Measurements from ENCODE around the gene RTP5. TPM values are rescaled to one million over a fixed set of nuclear protein-coding genes. Genes with fewer than 3 reads are reported as not detected.
"Not testable (repeated sequence)": the region's sequence is repeated elsewhere in the genome, so short reads cannot be mapped to it uniquely, and the experiment has no call there.

RTP5 gene
- total and polyA plus RNA-seq, 2 donors (not counting 1 experiment from before 2014, with no cell fraction given) = not detected

DNA sequence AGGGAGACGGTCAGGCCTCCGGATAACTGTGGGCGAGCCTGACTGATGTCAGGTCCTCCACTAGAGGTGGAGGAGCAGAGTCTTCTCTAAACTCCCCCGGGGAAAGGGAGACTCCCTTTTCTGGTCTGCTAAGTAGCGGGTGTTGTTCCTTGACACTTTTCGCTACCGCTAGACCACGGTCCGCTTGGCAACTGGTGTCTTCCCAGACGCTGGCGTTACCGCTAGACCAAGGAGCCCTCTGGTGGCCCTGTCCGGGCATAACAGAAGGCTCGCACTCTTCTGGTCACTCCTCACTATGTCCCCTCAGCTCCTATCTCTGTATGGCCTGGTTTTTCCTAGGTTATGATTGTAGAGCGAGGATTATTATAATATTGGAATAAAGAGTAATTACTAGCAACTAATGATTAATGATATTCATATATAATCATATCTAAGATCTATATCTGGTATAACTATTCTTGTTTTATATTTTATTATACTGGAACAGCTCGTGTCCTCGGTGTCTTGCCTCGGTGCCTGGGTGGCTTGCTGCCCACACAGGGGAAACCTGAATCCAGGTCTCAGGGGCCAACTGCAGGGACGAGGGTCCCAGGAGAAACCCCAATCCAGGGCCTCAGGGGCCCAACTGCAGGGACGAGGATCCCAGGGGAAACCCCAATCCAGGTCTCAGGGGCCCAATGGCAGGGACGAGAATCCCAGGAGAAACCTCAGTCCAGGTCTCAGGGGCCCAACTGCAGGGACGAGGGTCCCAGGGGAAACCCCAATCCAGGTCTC is 6.4 kb downstream of the RTP5 start:
- ATAC-seq (ENCODE audit: low read depth); H3K27me3 Mint-ChIP-seq; H3K9ac ChIP-seq (ENCODE audit: low read length); CTCF ChIA-PET; H3K4me3 ChIP-seq (ENCODE audit: control extremely low read depth in 1 of 5, extremely low read depth in 1 of 5, insufficient read depth in 1 of 5, low read depth in 2 of 5, low read length in 4 of 5); H3K4me3 Mint-ChIP-seq; H3K9me3 Mint-ChIP-seq (ENCODE audit: insufficient read depth); H3K4me2 ChIP-seq (replicated peaks; ENCODE audit: low read depth, low read length, poor library complexity, severe bottlenecking); DNase-seq; H3K79me2 ChIP-seq (ENCODE audit: control insufficient read depth, insufficient read depth, low read length); H3K27ac Mint-ChIP-seq; H3K27me3 ChIP-seq (replicated peaks in 1 of 4; ENCODE audit: control extremely low read depth in 1 of 4, control insufficient read depth in 3 of 4, insufficient read depth in 4 of 4, low read length in 3 of 4); H4K20me1 ChIP-seq (ENCODE audit: control insufficient read depth, insufficient read depth, low read length, poor library complexity, severe bottlenecking); H3K36me3 ChIP-seq (replicated peaks in 1 of 2; ENCODE audit: control extremely low read depth in 1 of 2, control insufficient read depth in 1 of 2, extremely low read depth in 1 of 2, insufficient read depth in 2 of 2, low read length in 1 of 2); H2AFZ ChIP-seq (ENCODE audit: insufficient read depth, low read depth, low read length, poor library complexity, severe bottlenecking); H3K27ac ChIP-seq (ENCODE audit: low read length in 2 of 2): not testable (repeated sequence)
- TF ChIP-seq, protein P1, sequence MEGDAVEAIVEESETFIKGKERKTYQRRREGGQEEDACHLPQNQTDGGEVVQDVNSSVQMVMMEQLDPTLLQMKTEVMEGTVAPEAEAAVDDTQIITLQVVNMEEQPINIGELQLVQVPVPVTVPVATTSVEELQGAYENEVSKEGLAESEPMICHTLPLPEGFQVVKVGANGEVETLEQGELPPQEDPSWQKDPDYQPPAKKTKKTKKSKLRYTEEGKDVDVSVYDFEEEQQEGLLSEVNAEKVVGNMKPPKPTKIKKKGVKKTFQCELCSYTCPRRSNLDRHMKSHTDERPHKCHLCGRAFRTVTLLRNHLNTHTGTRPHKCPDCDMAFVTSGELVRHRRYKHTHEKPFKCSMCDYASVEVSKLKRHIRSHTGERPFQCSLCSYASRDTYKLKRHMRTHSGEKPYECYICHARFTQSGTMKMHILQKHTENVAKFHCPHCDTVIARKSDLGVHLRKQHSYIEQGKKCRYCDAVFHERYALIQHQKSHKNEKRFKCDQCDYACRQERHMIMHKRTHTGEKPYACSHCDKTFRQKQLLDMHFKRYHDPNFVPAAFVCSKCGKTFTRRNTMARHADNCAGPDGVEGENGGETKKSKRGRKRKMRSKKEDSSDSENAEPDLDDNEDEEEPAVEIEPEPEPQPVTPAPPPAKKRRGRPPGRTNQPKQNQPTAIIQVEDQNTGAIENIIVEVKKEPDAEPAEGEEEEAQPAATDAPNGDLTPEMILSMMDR (IDR thresholded peaks at IDR 0.05) = peak; percentile 16
- 74% methylated on average over 8 of the region's 22 CpGs for WGBS (ENCODE audit: insufficient coverage)
- peaks cover 15% of the 10 kb centered on the region for H3K4me1 Mint-ChIP-seq
- Histone ChIP-seq H3K4me1 (ENCODE audit: control insufficient read depth in 2 of 2, insufficient read depth in 2 of 2, low read length in 2 of 2) (peaks cover 14 to 29% of the 10 kb centered on the region in 2 donors), H3K9me3 (ENCODE audit: control extremely low read depth in 1 of 3, control insufficient read depth in 2 of 3, insufficient read depth in 1 of 3, low read length in 2 of 3) (peaks cover 0 to 12% (median 0%) of the 10 kb centered on the region in 3 donors)
- intact Hi-C loops (cut with micrococcal nuclease) = loop anchor here (2.0 kb wide), 1 partner anchor 1025 kb away; no protein-coding TSS in a partner anchor
- POLR2A ChIA-PET = interaction anchor here (0.8 kb wide), 1 partner anchor 1047 kb away, joined by 3 read pairs; no protein-coding TSS in a partner anchor

DNA sequence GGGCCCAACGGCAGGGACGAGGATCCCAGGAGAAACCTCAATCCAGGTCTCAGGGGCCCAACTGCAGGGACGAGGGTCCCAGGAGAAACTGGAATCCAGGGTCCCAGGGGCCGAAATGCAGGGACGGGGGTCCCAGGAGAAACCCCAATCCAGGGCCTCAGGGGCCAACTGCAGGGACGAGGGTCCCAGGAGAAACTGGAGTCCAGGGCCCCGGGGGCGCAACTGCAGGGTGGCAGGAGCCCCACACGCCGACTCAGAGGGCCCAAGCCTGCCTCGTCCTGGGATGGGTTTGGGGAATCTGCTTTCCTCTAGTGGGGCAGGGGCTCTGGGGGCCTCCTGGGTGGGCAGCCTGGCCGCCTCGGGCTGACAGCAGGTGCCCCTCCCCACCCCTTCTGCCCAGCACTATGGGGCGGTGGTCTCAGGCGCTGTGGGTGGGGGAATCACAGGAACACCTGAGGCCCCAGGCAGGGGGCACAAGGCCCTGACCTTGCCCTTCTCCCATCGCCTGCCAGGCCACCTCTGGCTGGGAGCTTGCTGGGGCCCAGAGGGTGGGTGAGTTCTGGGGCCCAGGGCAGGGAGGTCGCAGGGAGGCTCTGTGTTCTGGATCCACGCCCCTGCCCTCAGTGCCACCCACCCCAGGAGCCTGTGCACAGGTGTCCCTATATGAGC is 7.1 kb downstream of the RTP5 start:
- no peaks in the 10 kb centered on the region for H3K27me3 Mint-ChIP-seq
- ChIA-PET POLR2A (interaction anchor here (0.8 kb wide), 1 partner anchor 1048 kb away, joined by 3 read pairs; no protein-coding TSS in a partner anchor), CTCF (interaction anchor here (1.7 kb wide), 1 partner anchor 17 kb away, joined by 5 read pairs; no protein-coding TSS in a partner anchor)
- DNase-seq = no peak
- H3K9me3 ChIP-seq (ENCODE audit: control extremely low read depth in 1 of 3, control insufficient read depth in 2 of 3, insufficient read depth in 1 of 3, low read length in 2 of 3) = peaks cover 0 to 12% (median 0%) of the 10 kb centered on the region in 3 donors
- H3K4me3 ChIP-seq (ENCODE audit: control extremely low read depth in 1 of 5, extremely low read depth in 1 of 5, insufficient read depth in 1 of 5, low read depth in 2 of 5, low read length in 4 of 5) = no peak overlapping the region
- peaks cover 11 to 24% of the 10 kb centered on the region in 2 donors for H3K4me1 ChIP-seq (ENCODE audit: control insufficient read depth in 2 of 2, insufficient read depth in 2 of 2, low read length in 2 of 2)
- intact Hi-C loops (cut with micrococcal nuclease) = loop anchor here (2.0 kb wide), 1 partner anchor 1026 kb away; no protein-coding TSS in a partner anchor
- H3K9me3 Mint-ChIP-seq (ENCODE audit: insufficient read depth) = no peaks in the 10 kb centered on the region
- no peak overlapping the region for H3K27ac ChIP-seq (ENCODE audit: low read length in 2 of 2)
- no peak for ATAC-seq (ENCODE audit: low read depth)
- no peak overlapping the region for H3K9ac ChIP-seq (ENCODE audit: low read length)
- H2AFZ ChIP-seq (ENCODE audit: insufficient read depth, low read depth, low read length, poor library complexity, severe bottlenecking) = no peak overlapping the region
- TF ChIP-seq, protein P1 (IDR thresholded peaks at IDR 0.05) = no peak
- TF ChIP-seq EZH2 (IDR thresholded peaks at IDR 0.05; ENCODE audit: borderline replicate concordance, insufficient read depth, low read depth, low read length, poor library complexity, severe bottlenecking) = no peak
- H3K27ac Mint-ChIP-seq = no peak overlapping the region
- H4K20me1 ChIP-seq (ENCODE audit: control insufficient read depth, insufficient read depth, low read length, poor library complexity, severe bottlenecking) = no peaks in the 10 kb centered on the region
- H3K4me3 Mint-ChIP-seq = no peak overlapping the region
- peaks cover 0 to 4% (median 0%) of the 10 kb centered on the region in 4 experiments for H3K27me3 ChIP-seq (replicated peaks in 1 of 4; ENCODE audit: control extremely low read depth in 1 of 4, control insufficient read depth in 3 of 4, insufficient read depth in 4 of 4, low read length in 3 of 4)
- H3K36me3 ChIP-seq (replicated peaks in 1 of 2; ENCODE audit: control extremely low read depth in 1 of 2, control insufficient read depth in 1 of 2, extremely low read depth in 1 of 2, insufficient read depth in 2 of 2, low read length in 1 of 2) = no peaks in the 10 kb centered on the region
- H3K4me2 ChIP-seq (replicated peaks; ENCODE audit: low read depth, low read length, poor library complexity, severe bottlenecking) = no peak overlapping the region
- no peaks in the 10 kb centered on the region for H3K79me2 ChIP-seq (ENCODE audit: control insufficient read depth, insufficient read depth, low read length)
- WGBS (ENCODE audit: insufficient coverage) = 77% methylated on average over 14 of the region's 18 CpGs
- peaks cover 16% of the 10 kb centered on the region for H3K4me1 Mint-ChIP-seq

Data from B cell (primary cell).